Measurements from ENCODE around the gene FBN3.
"Not testable (repeated sequence)": the region's sequence is repeated elsewhere in the genome, so short reads cannot be mapped to it uniquely, and the experiment has no call there.

FBN3 gene

GRCh38 chr19:8120636-8121480 is 28.5 kb downstream of the FBN3 start:
- peak; percentile 67 for DNase-seq (ENCODE audit: low read depth, low spot score)

DNA sequence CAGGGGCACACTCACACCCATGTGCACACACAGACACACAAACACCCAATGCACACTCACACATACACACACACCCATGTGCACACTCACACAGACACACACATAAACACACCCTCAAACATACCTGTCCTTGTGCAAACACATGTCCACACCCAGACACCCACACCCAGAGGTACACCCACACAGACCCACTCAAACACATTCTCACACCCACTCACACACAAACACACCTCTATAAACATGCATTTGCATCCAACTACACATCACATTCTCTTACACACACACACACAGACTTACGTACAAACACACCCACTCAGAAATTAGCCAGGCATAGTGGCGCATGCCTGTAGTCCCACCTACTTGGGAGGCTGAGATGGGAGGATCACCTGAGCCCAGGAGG is 31.4 kb downstream of the FBN3 start:
- no peak for DNase-seq (ENCODE audit: low read depth, low spot score)

DNA sequence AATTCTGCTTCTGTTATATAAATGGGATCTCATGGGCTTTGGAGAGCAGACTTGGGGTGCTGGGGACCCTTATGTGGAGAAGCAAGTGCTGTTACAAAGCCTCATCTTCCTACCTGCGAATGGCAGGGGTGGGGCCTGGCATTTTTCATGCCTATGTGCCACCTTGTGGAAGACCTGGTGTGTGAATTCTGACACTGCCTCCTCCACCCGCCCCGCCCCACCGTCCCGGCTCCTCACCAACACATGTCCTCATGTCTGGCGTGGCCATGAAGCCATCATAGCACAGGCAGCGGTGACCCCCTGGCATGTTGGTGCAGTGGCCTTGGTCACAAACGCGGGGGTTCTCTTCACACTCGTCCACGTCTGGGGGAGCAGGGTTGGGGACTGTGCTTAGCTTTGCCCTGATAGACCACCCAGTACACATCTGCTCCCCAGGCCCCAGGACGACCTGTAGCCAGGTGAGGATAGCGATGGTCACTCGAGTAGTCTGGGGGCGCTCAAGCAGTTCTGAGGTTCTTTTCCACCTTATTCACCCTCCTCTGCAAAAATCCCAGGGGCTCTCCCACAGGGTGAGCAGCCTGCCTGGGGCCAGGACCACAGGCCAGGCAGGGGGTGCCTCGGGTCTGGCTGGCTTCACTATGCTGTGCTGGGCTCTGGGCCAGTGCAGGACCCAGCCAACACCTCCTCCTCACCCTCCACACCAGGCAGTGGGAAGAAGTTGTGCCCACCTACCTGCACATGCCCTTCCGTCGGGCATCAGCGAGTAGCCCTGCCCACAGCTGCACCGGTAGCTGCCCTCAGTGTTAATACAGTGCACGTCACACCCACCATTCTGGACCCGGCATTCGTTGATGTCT is 32.7 kb downstream of the FBN3 start:
- no peak for DNase-seq (ENCODE audit: low read depth, low spot score)

GRCh38 chr19:8115805-8116396 is 33.5 kb downstream of the FBN3 start:
- DNase-seq (ENCODE audit: low read depth, low spot score) = no peak

- DNase-seq (ENCODE audit: low read depth, low spot score) = no peak
Measured at GRCh38 chr19:8113017-8113416, 36.4 kb downstream of the FBN3 start.

DNA sequence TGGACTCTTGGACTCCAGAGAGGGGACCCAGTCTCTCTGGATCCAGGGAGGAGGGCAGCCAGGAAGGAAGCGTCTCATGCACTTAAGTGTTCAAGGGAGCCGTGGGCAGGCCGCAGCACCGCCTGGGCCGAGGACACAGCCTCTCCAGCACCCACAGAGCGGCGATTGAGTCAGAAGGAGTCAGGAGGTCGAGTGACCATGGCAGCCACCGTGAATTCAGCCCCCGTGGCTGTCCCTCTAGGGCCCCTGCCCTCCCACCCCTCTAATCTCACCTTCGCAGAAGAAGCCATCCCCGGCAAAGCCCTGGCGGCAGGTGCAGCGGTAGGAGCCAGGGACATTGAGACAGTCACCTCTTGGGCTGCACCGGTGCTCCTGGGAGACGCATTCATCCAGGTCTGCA is 38.0 kb downstream of the FBN3 start:
- DNase-seq (ENCODE audit: low read depth, low spot score) = no peak

- DNase-seq (ENCODE audit: low read depth, low spot score) = no peak
Measured at GRCh38 chr19:8110931-8111330, 38.5 kb downstream of the FBN3 start.

- no peak for DNase-seq (ENCODE audit: low read depth, low spot score)
Measured at GRCh38 chr19:8109890-8110662, 39.3 kb downstream of the FBN3 start.

DNA sequence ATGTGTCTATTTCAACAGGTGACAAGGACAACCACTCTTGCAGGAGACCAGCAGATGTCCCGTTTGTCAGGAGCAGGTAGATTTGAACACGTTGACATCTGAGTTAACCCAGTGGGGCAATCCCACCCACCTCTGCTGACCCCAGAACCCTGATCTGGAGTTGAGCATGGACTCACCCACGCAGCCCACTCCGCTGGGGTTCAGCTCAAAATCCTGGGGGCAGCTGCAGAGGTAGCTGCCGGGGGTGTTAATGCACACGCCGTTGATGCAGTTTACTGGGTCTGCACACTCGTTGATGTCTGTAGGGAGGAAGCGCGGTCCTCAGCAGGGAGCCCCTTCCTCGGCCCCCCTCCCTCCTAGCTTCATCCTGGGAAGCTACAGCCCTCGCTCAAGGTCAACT is 39.9 kb downstream of the FBN3 start:
- DNase-seq (ENCODE audit: low read depth, low spot score) = no peak

GRCh38 chr19:8108560-8109445 is 40.6 kb downstream of the FBN3 start:
- no peak for DNase-seq (ENCODE audit: low read depth, low spot score)

GRCh38 chr19:8107301-8107903 is 42.0 kb downstream of the FBN3 start:
- DNase-seq (ENCODE audit: low read depth, low spot score) = no peak

- DNase-seq (ENCODE audit: low read depth, low spot score) = no peak
Measured at GRCh38 chr19:8105471-8105870, 43.9 kb downstream of the FBN3 start.

- not testable (repeated sequence) for DNase-seq (ENCODE audit: low read depth, low spot score)
Measured at GRCh38 chr19:8101910-8102309, 47.5 kb downstream of the FBN3 start.

DNA sequence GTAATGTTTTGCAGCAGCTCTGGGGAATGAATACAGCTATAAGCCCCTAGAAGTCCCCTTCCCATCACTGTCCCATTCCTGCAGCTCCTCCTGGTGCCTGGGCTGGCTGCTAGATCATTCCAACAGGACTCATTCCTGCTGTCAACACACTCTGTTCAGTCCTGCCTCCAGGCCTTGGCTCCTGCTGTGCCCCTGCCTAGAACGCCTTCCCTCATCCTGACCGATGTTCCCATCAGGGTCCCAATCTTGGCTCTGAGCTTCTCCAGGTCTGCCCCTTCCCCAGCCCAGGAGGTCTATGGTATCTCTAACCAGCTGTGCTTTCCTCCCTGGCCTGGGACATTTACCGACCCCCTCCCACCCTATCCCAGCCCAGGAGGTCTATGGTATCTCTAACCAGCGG is 48.1 kb downstream of the FBN3 start:
- no peak for DNase-seq (ENCODE audit: low read depth, low spot score)

DNA sequence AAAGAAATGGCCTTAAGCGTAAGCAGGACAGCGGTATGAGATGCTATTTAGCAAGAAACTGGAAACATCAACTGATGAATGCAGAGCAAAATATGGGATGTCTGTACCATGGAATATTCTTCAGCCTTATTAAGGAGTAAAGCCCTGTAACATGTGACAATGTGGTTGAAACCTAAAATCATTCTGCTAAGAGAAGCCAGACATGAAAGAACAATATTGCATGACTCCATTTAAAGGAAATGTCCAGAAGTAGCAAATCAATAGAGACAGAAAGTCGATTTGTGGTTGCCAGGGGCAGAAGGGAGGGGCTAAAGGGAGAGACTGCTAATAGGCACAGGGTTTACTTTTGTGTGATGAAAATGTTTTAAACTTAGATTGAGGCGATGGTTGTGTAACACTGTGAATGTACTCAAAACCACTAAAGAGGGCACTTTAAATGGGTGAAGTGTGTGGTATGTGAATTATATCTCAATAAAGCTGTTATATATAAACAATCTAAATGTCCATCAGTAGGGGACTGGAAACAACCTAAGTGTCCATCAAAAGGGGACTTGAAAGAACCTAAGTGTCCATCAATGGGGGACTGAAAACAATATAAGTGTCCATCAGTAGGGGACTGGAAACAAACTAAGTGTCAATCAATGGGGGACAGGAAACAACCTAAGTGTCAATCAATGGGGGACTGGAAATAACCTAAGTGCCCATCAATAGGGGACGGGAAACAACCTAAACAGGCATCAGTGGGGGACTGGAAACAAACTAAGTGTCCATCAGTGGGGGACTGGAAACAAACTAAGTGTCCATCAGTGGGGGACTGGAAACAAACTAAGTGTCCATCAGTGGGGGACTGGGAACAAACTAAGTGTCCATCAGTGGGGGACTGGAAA is 51.5 kb downstream of the FBN3 start:
- DNase-seq (ENCODE audit: low read depth, low spot score) = no peak

- no peak for DNase-seq (ENCODE audit: low read depth, low spot score)
Measured at GRCh38 chr19:8097198-8097597, 52.2 kb downstream of the FBN3 start.

DNA sequence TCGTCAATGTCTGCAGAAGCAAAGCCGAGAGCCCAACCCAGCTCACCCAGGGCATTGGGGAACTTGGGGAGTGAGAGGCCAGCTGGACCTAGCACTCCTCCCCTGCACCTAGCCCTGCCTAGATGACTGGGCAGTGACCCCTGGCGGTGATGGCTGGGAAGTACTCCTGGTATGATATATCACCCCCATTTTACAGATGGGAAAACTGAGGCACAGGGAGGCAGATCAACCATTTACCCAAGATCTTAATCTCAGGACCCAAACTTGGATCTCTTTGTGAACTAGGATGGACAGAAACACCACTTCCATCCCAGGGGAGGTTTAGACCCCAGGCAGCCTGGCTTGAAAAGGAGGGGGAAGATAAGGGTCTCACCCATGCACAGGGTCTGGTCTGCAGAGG is 53.3 kb downstream of the FBN3 start:
- DNase-seq (ENCODE audit: low read depth, low spot score) = no peak

- DNase-seq (ENCODE audit: low read depth, low spot score) = no peak
Measured at GRCh38 chr19:8095354-8095886, 54.0 kb downstream of the FBN3 start.

DNA sequence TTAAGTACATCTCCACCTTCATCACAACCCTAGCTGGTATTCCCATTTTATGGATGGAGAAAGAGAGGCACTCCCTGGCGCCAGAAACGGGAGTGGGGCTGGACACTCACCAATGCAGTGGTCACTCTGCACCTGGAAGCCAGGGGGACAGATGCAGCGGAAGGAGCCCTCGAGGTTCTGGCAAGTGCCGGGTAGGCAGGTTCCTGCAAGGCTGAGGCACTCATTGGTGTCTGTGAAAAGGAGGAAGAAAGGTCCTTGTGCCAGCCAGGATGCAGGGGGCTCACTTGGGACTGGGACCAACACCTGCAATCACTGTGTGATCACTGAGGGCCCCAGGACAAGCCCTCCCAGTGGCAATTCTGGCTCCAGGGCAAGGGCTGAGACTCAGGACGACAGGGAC is 55.1 kb downstream of the FBN3 start:
- DNase-seq (ENCODE audit: low read depth, low spot score) = no peak
